Gastroesophageal sphincter (tissue), 4 donors: ENCODE measurements around the gene PRDM2. TPM values are rescaled to one million over a fixed set of nuclear protein-coding genes. Genes with fewer than 3 reads are reported as not detected.

Experiments
- ATAC-seq: fragments of 150-250 bp; one replicate; pipeline ENCODE4 v1.9.1; 2016; ENCODE audit warnings: mild to moderate bottlenecking, moderate library complexity
- H3K27ac ChIP-seq, 4 donors: fragments of 200-600 bp; sonication (generic) in 3 of 4; 1 replicate in 3 of 4; 2 replicates in 1 of 4; pipeline ENCODE4 v1.5.1; 2016 to 2019
- H3K27me3 ChIP-seq: fragments of 200-600 bp; sonication (generic); one replicate; pipeline ENCODE4 v1.5.1; 2019
- H3K36me3 ChIP-seq, 2 donors: fragments of 200-600 bp; sonication (generic); one replicate each; pipeline ENCODE4 v1.5.1; 2019; ENCODE audit warnings: control low read depth in 1 of 2
- H3K4me1 ChIP-seq, 3 donors: fragments of 200-600 bp; sonication (generic); 1 replicate in 2 of 3; 2 replicates in 1 of 3; pipeline ENCODE4 v1.5.1; 2016 to 2019; ENCODE audit warnings: control low read depth in 2 of 3
- H3K4me3 ChIP-seq, 2 donors: fragments of 200-600 bp; sonication (generic); one replicate each; pipeline ENCODE4 v1.5.1; 2019; ENCODE audit warnings: mild to moderate bottlenecking in 1 of 2, moderate library complexity in 1 of 2
- H3K9me3 ChIP-seq, 3 donors: fragments of 200-600 bp; sonication (generic); one replicate each; pipeline ENCODE4 v1.5.1; 2017 to 2019; ENCODE audit warnings: control low read depth in 2 of 3
- EP300 ChIP-seq: sonication (generic); formaldehyde crosslinking; IDR thresholded peaks from one replicate; pipeline ENCODE4 v1.6.1; 2017; ENCODE audit warnings: antibody characterized with exemption, mild to moderate bottlenecking
- POLR2A ChIP-seq, 2 donors: fragments of 450-650 bp; IDR thresholded peaks; one replicate each; pipeline ENCODE4 v1.6.1; 2017; ENCODE audit warnings: antibody characterized with exemption in 2 of 2, mild to moderate bottlenecking in 2 of 2, moderate library complexity in 1 of 2
- POLR2AphosphoS5 ChIP-seq: sonication (generic); formaldehyde crosslinking; IDR thresholded peaks from one replicate; pipeline ENCODE4 v1.6.1; 2017; ENCODE audit warnings: antibody characterized with exemption
- WGBS, 2 donors: methylation state at CpG; one replicate each; pipeline ENCODE4 v1.1.5; 2018; ENCODE audit warnings: low coverage in 1 of 2; 5-methylcytosine and 5-hydroxymethylcytosine counted together
- total RNA-seq, 4 donors: library from RNA; depleted of rRNA; stranded (reverse); fragments of >200 nt; gene quantifications; one replicate each; pipeline ENCODE4 v1.1.0, GENCODE V29; 2016
- TF ChIP-seq, protein P1 (sequence below), 4 experiments: fragments of 200-600 bp in 2 of 4; fragments of 450-650 bp in 2 of 4; sonication (generic) in 1 of 4; IDR thresholded peaks; one replicate each; pipeline ENCODE4 v1.5.1; 2017 to 2019; ENCODE audit warnings: antibody characterized with exemption in 4 of 4, mild to moderate bottlenecking in 2 of 4, moderate library complexity in 2 of 4

The PRDM2 gene
- total RNA-seq, 4 donors from 2014 or later: 23.7 to 55.6 (median 43.0) TPM

- TF ChIP-seq EP300 (no peak), POLR2A (IDR thresholded peaks at IDR 0.05) (no peak), POLR2AphosphoS5 (no peak)
- TF ChIP-seq, protein P1, sequence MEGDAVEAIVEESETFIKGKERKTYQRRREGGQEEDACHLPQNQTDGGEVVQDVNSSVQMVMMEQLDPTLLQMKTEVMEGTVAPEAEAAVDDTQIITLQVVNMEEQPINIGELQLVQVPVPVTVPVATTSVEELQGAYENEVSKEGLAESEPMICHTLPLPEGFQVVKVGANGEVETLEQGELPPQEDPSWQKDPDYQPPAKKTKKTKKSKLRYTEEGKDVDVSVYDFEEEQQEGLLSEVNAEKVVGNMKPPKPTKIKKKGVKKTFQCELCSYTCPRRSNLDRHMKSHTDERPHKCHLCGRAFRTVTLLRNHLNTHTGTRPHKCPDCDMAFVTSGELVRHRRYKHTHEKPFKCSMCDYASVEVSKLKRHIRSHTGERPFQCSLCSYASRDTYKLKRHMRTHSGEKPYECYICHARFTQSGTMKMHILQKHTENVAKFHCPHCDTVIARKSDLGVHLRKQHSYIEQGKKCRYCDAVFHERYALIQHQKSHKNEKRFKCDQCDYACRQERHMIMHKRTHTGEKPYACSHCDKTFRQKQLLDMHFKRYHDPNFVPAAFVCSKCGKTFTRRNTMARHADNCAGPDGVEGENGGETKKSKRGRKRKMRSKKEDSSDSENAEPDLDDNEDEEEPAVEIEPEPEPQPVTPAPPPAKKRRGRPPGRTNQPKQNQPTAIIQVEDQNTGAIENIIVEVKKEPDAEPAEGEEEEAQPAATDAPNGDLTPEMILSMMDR (IDR thresholded peaks at IDR 0.05): no peak
- 56 to 92% methylated on average over 3 to 6 of the region's 6 CpGs for WGBS, 2 donors
- no peak overlapping the region for H3K4me3 ChIP-seq
- no peaks in the 10 kb centered on the region for H3K27me3 ChIP-seq
- no peak overlapping the region for H3K27ac ChIP-seq
- H3K9me3 ChIP-seq: no peaks in the 10 kb centered on the region
- no peaks in the 10 kb centered on the region for H3K36me3 ChIP-seq
- H3K4me1 ChIP-seq: peaks cover 0 to 71% (median 6%) of the 10 kb centered on the region in 3 donors
- ATAC-seq: no peak
Observed at GRCh38 chr1:13763991-13764390, 64.0 kb downstream of the PRDM2 start.

DNA sequence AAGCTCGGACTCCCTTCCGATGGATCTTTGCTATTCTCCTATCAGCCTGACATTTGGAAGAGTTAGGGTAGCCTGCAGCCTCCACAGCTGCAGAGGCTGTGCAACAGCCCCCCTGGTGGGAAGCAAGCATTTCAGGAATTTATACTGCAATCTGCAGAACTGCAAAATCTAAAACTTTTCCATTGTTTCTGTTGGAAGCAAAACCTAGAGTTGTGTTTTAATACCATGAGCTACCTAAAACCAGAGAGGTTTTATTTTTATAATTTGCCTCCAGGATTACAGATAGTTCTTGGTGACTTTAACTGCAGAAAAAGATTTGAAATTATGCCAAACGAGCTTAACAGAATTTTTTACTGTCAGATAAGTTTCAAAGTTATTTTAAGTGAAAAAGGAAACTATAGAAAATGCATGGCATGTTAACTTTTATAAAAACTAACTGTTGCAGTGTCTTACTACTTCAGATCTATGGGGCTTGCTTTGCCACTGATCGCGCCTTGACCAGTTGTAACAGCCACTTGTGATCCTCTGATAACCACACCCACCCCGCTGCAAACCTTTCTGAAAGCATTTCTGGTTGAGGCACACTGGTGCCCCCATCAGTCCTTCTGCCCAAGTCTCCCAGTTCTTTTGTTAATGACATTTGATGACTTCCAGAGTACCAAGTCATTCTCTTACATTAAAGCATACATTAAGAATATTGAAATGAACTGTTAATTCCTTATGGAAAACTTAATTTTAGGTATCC, 64.8 kb downstream of the PRDM2 start:
- peaks cover 0 to 67% (median 6%) of the 10 kb centered on the region in 3 donors for H3K4me1 ChIP-seq
- no peak for ATAC-seq
- no peak overlapping the region for H3K27ac ChIP-seq
- no peaks in the 10 kb centered on the region for H3K36me3 ChIP-seq
- WGBS, 2 donors: 37 to 57% methylated on average over 6 of the region's 6 CpGs
- no peak overlapping the region for H3K4me3 ChIP-seq
- H3K9me3 ChIP-seq: no peaks in the 10 kb centered on the region
- TF ChIP-seq POLR2AphosphoS5: no peak
- TF ChIP-seq, protein P1 (IDR thresholded peaks at IDR 0.05): no peak
- H3K27me3 ChIP-seq: no peaks in the 10 kb centered on the region

- ATAC-seq: no peak
- no peak overlapping the region for H3K27ac ChIP-seq
- H3K9me3 ChIP-seq: no peaks in the 10 kb centered on the region
- no peak overlapping the region for H3K4me3 ChIP-seq
- no peaks in the 10 kb centered on the region for H3K27me3 ChIP-seq
- H3K4me1 ChIP-seq: peaks cover 0 to 66% (median 6%) of the 10 kb centered on the region in 3 donors
- WGBS, 2 donors: 72 to 74% methylated on average over 9 of the region's 9 CpGs
- TF ChIP-seq POLR2AphosphoS5: no peak
- no peak for TF ChIP-seq POLR2A (IDR thresholded peaks at IDR 0.05)
- TF ChIP-seq, protein P1 (IDR thresholded peaks at IDR 0.05): no peak
- no peak for TF ChIP-seq EP300
- no peaks in the 10 kb centered on the region for H3K36me3 ChIP-seq
Observed at GRCh38 chr1:13766592-13767564, 66.9 kb downstream of the PRDM2 start.

DNA sequence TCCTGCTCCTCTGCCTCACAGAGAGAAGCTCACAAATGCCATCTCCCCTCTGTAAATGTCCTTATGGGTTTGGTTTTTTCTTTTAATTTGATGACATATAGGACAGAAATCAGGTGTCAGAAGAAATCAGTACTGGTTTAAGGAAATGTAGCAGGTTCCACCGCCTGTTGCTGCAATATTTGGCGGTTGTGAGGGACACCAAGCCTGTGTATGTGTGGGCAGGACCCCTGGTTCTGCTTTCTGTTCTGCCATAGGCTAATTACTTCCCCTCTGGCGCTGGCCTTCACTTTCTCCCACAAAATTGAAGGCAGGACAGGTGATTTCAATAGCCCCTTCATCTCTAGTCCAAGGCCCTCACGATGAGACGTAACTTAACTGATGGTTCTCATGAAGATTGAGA, 69.2 kb downstream of the PRDM2 start:
- ATAC-seq: no peak
- Histone ChIP-seq H3K27me3 (no peaks in the 10 kb centered on the region), H3K36me3 (peaks cover 0 to 10% of the 10 kb centered on the region in 2 donors), H3K27ac (no peak overlapping the region), H3K4me1 (peaks cover 0 to 49% (median 0%) of the 10 kb centered on the region in 3 donors), H3K4me3 (no peak overlapping the region), H3K9me3 (no peaks in the 10 kb centered on the region)
- 82 to 93% methylated on average over 3 to 5 of the region's 5 CpGs for WGBS, 2 donors
- TF ChIP-seq POLR2A (IDR thresholded peaks at IDR 0.05) (no peak), POLR2AphosphoS5 (no peak), EP300 (no peak)
- TF ChIP-seq, protein P1 (IDR thresholded peaks at IDR 0.05): no peak
